SK-N-SH (cell line): ENCODE results near the gene MRPL58. TPM values are rescaled to one million over a fixed set of nuclear protein-coding genes. Genes with fewer than 3 reads are reported as not detected.

Experiments
- CTCF ChIA-PET: fragments of 300-600, 350-600 bp; formaldehyde crosslinking; extraction: SDS; loops from one replicate; lab custom pipeline; 2021; lab: Yijun Ruan, JAX
- POLR2A ChIA-PET: fragments of 350-600 bp; sonication (Branson Sonifier 250); formaldehyde crosslinking; extraction: SDS; loops from one replicate; lab custom pipeline; 2020; ENCODE audit warnings: antibody characterized with exemption, inconsistent platforms; lab: Yijun Ruan, JAX
- DNase-seq: peaks from one replicate; pipeline ENCODE4 v3.0.0; 2012
- H2AFZ ChIP-seq: fragments of 200-600 bp; sonication (generic); 2 replicates; pipeline ENCODE4 v1.8.1; 2016; ENCODE audit warnings: antibody characterized with exemption, mild to moderate bottlenecking, low read depth
- H3F3A ChIP-seq: fragments of 200-600 bp; sonication (generic); replicated peaks from 2 replicates; pipeline ENCODE3; 2016; ENCODE audit warnings: antibody characterized with exemption, mild to moderate bottlenecking; ENCODE audit not compliant: insufficient read depth
- H3K27ac ChIP-seq, 2 experiments: fragments of 200-500 bp in 1 of 2; fragments of 200-600 bp in 1 of 2; sonication (Bioruptor generic) in 1 of 2; sonication (generic), shearing (Covaris generic) in 1 of 2; 2 replicates each; pipeline versions ENCODE4 v1.5.1 to v1.6.1; 2014 to 2016; ENCODE audit warnings: low read depth in 2 of 2, inconsistent platforms in 1 of 2, low read length in 1 of 2, mild to moderate bottlenecking in 1 of 2, mixed read lengths in 1 of 2
- H3K27me3 ChIP-seq: fragments of 200-600 bp; sonication (generic), shearing (Covaris generic); 2 replicates; pipeline ENCODE4 v1.6.1; 2016; ENCODE audit warnings: mixed run types; ENCODE audit not compliant: insufficient read depth
- H3K36me3 ChIP-seq, 2 experiments: fragments of 200-500 bp in 1 of 2; fragments of 200-600 bp in 1 of 2; sonication (Bioruptor generic) in 1 of 2; sonication (generic) in 1 of 2; replicated peaks in 1 of 2; 2 replicates each; pipeline versions ENCODE3 to v1.5.1; 2014 to 2016; ENCODE audit warnings: low read length in 1 of 2, mild to moderate bottlenecking in 1 of 2; ENCODE audit not compliant: insufficient read depth in 2 of 2, control insufficient read depth in 1 of 2
- H3K4me1 ChIP-seq, 2 experiments: fragments of 200-500 bp in 1 of 2; fragments of 200-600 bp in 1 of 2; sonication (Bioruptor generic) in 1 of 2; sonication (generic), shearing (Covaris generic) in 1 of 2; 2 replicates each; pipeline versions ENCODE4 v1.5.1 to v1.6.1; 2014 to 2016; ENCODE audit warnings: low read depth in 1 of 2, low read length in 1 of 2, mixed run types in 1 of 2; ENCODE audit not compliant: insufficient read depth in 2 of 2, control insufficient read depth in 1 of 2
- H3K4me2 ChIP-seq: fragments of 200-600 bp; sonication (generic), shearing (Covaris generic); 2 replicates; pipeline ENCODE4 v1.6.1; 2017; ENCODE audit warnings: mixed run types
- H3K4me3 ChIP-seq, 2 experiments: fragments of 200-500 bp in 1 of 2; fragments of 200-600 bp in 1 of 2; sonication (Bioruptor generic) in 1 of 2; sonication (generic), shearing (Covaris generic) in 1 of 2; 2 replicates each; pipeline versions ENCODE4 v1.5.1 to v1.8.1; 2014 to 2016; ENCODE audit warnings: low read depth in 2 of 2, inconsistent platforms in 1 of 2, low read length in 1 of 2, mild to moderate bottlenecking in 1 of 2, mixed read lengths in 1 of 2, moderate library complexity in 1 of 2
- H3K79me2 ChIP-seq: fragments of 200-600 bp; sonication (generic); 2 replicates; pipeline ENCODE4 v1.8.1; 2017; ENCODE audit warnings: mild to moderate bottlenecking; ENCODE audit not compliant: insufficient read depth
- H3K9ac ChIP-seq: fragments of 200-600 bp; sonication (generic); 2 replicates; pipeline ENCODE4 v1.6.1; 2017; ENCODE audit warnings: mixed run types
- H3K9me2 ChIP-seq: fragments of 200-600 bp; sonication (generic); 2 replicates; pipeline ENCODE4 v1.6.1; 2017; ENCODE audit warnings: mixed run types
- H3K9me3 ChIP-seq: fragments of 200-600 bp; sonication (generic); 2 replicates; pipeline ENCODE4 v1.6.1; 2017; ENCODE audit warnings: mixed run types, mild to moderate bottlenecking, moderate library complexity
- H4K20me1 ChIP-seq: fragments of 200-600 bp; sonication (generic); 2 replicates; pipeline ENCODE4 v1.6.1; 2017; ENCODE audit warnings: mild to moderate bottlenecking, mixed run types; ENCODE audit not compliant: insufficient read depth
- CHD2 ChIP-seq: fragments of 150-350 bp; IDR thresholded peaks from 2 replicates; pipeline ENCODE4 v1.6.1; 2018; ENCODE audit warnings: low read length; ENCODE audit not compliant: partially characterized antibody
- CTCF ChIP-seq: fragments of 200-600 bp; sonication (generic); IDR thresholded peaks from 2 replicates; pipeline ENCODE4 v1.6.1; 2017; ENCODE audit warnings: antibody characterized with exemption, mild to moderate bottlenecking, moderate library complexity
- FOSL2 ChIP-seq: IDR thresholded peaks from 2 replicates; pipeline ENCODE4 v1.4.0; 2012; ENCODE audit warnings: low read depth, mild to moderate bottlenecking, moderate library complexity, borderline replicate concordance
- FOXM1 ChIP-seq: IDR thresholded peaks from 2 replicates; pipeline ENCODE4 v1.4.0; 2012; ENCODE audit warnings: low read depth, mild to moderate bottlenecking
- GABPA ChIP-seq: IDR thresholded peaks from 2 replicates; pipeline ENCODE4 v1.4.0; 2012; ENCODE audit warnings: low read depth, mild to moderate bottlenecking
- GATA2 ChIP-seq: sonication (generic); formaldehyde crosslinking; IDR thresholded peaks from 2 replicates; pipeline ENCODE4 v1.5.0; 2020; ENCODE audit warnings: mild to moderate bottlenecking, missing genetic modification reagents
- JUND ChIP-seq: IDR thresholded peaks from 2 replicates; pipeline ENCODE4 v1.4.0; 2012
- NFIC ChIP-seq: IDR thresholded peaks from 2 replicates; pipeline ENCODE4 v1.4.0; 2012; ENCODE audit warnings: borderline replicate concordance
- NRF1 ChIP-seq: IDR thresholded peaks from 2 replicates; pipeline ENCODE4 v1.6.1; 2012; ENCODE audit warnings: low read depth, mild to moderate bottlenecking, low read length
- POLR2AphosphoS5 ChIP-seq: IDR thresholded peaks from 2 replicates; pipeline ENCODE4 v1.6.1; 2012; ENCODE audit warnings: low read depth, low read length
- REST ChIP-seq: IDR thresholded peaks from 2 replicates; pipeline ENCODE4 v1.6.1; 2012; ENCODE audit warnings: mild to moderate bottlenecking, low read depth, low read length, moderate library complexity
- TAF1 ChIP-seq: IDR thresholded peaks from 2 replicates; pipeline ENCODE4 v1.6.1; 2012; ENCODE audit warnings: low read depth, mild to moderate bottlenecking, low read length, moderate library complexity, borderline replicate concordance
- USF1 ChIP-seq: IDR thresholded peaks from 2 replicates; pipeline ENCODE4 v1.4.0; 2012; ENCODE audit warnings: low read depth, borderline replicate concordance
- YY1 ChIP-seq: IDR thresholded peaks from 2 replicates; pipeline ENCODE4 v1.4.0; 2012; ENCODE audit warnings: low read depth, mild to moderate bottlenecking
- ZBTB33 ChIP-seq: IDR thresholded peaks from 2 replicates; pipeline ENCODE4 v1.4.0; 2012; ENCODE audit warnings: low read depth, borderline replicate concordance
- WGBS: methylation state at CpG from one replicate; pipeline ENCODE4 v1.1.6; 2017; ENCODE audit warnings: low lambda C conversion rate; 5-methylcytosine and 5-hydroxymethylcytosine counted together
- polyA plus RNA-seq, 3 experiments: library from polyadenylated mRNA; depleted of rRNA; stranded (reverse); fragments of >200 nt; gene quantifications; 2 replicates each; pipeline ENCODE4 v1.2.3, GENCODE V29; 2012
- TF ChIP-seq, protein P1 (sequence below): IDR thresholded peaks from 2 replicates; pipeline ENCODE4; 2012
- TF ChIP-seq, protein P2 (sequence below): fragments of 150-350 bp; IDR thresholded peaks from 2 replicates; pipeline ENCODE4 v1.6.1; 2017; ENCODE audit warnings: antibody characterized with exemption, low read length, low read depth, borderline replicate concordance
- TF ChIP-seq, protein P3 (sequence below): fragments of 150-350 bp; IDR thresholded peaks from 2 replicates; pipeline ENCODE4 v1.6.1; 2016; ENCODE audit warnings: mild to moderate bottlenecking, low read depth, low read length
- TF ChIP-seq, protein P4 (sequence below): IDR thresholded peaks from 2 replicates; pipeline ENCODE4 v1.4.0; 2012; ENCODE audit warnings: low read depth

Gene MRPL58
- polyA plus RNA-seq, 1 of the 3 experiments (the other 2 are of a cell fraction): 87.3 TPM

DNA sequence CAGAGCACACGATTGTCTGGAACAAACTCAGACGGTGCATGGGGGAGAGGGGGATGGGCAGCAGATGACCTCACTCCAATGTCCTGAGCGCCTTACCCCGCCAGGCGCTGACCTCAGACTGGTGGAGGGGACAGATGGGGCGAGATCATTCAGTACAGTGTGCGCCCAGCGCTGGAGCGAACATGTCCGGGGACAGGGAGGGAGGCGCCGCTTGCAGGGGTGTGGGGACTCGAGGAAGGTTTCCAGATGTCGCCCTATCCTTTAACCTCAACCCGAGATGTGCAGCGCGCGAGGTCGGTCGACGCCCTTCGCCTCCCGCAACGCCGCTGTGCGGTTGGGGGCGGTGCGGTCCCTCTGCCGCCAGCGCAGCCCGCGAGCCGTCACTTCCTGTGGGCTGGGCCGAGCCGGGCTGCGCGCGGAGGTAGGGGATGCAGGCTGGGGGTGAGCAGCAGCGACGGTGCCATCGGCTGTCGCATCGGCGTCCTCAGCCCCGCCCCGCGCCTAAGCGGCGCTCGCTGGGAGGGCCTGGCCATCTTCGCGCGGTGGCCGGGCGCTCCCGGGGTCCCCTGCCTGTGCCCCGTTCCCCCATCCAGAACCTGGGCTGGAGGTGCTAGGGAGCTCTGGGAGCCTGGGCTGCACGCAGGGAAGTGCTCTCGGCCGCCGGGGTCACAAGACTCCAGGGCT lies 30.3 kb upstream of the MRPL58 start:
- CTCF ChIA-PET: interaction anchor here (1.0 to 2.9 kb wide), 8 partner anchors 8 to 59 kb away, joined by 3 to 15 read pairs (median 4); partner anchors contain the start of genes HID1, MRPL58, OTOP2 and USH1G
- POLR2A ChIA-PET: interaction anchor here (0.6 to 2.5 kb wide), 7 partner anchors 8 to 149 kb away, joined by 3 to 23 read pairs (median 4); partner anchors contain the start of genes HID1 and MRPL58
- TF ChIP-seq, protein P1, sequence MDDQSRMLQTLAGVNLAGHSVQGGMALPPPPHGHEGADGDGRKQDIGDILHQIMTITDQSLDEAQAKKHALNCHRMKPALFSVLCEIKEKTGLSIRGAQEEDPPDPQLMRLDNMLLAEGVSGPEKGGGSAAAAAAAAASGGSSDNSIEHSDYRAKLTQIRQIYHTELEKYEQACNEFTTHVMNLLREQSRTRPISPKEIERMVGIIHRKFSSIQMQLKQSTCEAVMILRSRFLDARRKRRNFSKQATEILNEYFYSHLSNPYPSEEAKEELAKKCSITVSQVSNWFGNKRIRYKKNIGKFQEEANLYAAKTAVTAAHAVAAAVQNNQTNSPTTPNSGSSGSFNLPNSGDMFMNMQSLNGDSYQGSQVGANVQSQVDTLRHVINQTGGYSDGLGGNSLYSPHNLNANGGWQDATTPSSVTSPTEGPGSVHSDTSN: no peak
- TF ChIP-seq NRF1 (peak; percentile 66), NFIC (no peak), FOXM1 (no peak), ZBTB33 (no peak), GATA2 (CRISPR knock-in tag) (0 out of 2 replicates have a peak, but pooled peaks have one; percentile 14), TAF1 (0 out of 2 replicates have a peak, but pooled peaks have one; percentile 24), CTCF (peak; percentile 12; the same call in 1 of the 2 replicates), GABPA (peak; percentile 60), CHD2 (peak; percentile 44), YY1 (no peak), JUND (no peak), FOSL2 (no peak), REST (no peak), USF1 (peak; percentile 22; the same call in 1 of the 2 replicates), POLR2AphosphoS5 (peak; percentile 93)
- TF ChIP-seq, protein P2, sequence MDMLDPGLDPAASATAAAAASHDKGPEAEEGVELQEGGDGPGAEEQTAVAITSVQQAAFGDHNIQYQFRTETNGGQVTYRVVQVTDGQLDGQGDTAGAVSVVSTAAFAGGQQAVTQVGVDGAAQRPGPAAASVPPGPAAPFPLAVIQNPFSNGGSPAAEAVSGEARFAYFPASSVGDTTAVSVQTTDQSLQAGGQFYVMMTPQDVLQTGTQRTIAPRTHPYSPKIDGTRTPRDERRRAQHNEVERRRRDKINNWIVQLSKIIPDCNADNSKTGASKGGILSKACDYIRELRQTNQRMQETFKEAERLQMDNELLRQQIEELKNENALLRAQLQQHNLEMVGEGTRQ: no peak; the same call in 1 of the 2 replicates
- TF ChIP-seq, protein P3, sequence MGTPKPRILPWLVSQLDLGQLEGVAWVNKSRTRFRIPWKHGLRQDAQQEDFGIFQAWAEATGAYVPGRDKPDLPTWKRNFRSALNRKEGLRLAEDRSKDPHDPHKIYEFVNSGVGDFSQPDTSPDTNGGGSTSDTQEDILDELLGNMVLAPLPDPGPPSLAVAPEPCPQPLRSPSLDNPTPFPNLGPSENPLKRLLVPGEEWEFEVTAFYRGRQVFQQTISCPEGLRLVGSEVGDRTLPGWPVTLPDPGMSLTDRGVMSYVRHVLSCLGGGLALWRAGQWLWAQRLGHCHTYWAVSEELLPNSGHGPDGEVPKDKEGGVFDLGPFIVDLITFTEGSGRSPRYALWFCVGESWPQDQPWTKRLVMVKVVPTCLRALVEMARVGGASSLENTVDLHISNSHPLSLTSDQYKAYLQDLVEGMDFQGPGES: no peak
- TF ChIP-seq, protein P4, sequence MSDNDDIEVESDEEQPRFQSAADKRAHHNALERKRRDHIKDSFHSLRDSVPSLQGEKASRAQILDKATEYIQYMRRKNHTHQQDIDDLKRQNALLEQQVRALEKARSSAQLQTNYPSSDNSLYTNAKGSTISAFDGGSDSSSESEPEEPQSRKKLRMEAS: peak; percentile 88; the same call in 1 of the 2 replicates

More for the DNA sequence above, 30.3 kb upstream of the MRPL58 start:
- WGBS: 1% methylated on average over 22 of the region's 61 CpGs
- Histone ChIP-seq H3K9me2 (no peaks in the 10 kb centered on the region), H3K27ac (peak overlapping the region; percentile 59 to 91), H2AFZ (peak overlapping the region; percentile 93), H3K9me3 (no peaks in the 10 kb centered on the region), H3K27me3 (no peaks in the 10 kb centered on the region), H3K79me2 (peaks cover 3% of the 10 kb centered on the region; the same call in 1 of the 2 replicates), H3K36me3 (no peaks in the 10 kb centered on the region), H3K4me3 (peak overlapping the region; percentile 64 to 94), H3K9ac (peak overlapping the region; percentile 60), H3F3A (peaks cover 37% of the 10 kb centered on the region), H3K4me1 (peaks cover 5 to 11% of the 10 kb centered on the region in 2 experiments; a peak in 2 of 4 replicates), H4K20me1 (no peaks in the 10 kb centered on the region), H3K4me2 (peak overlapping the region; percentile 97)
- DNase-seq: peak; percentile 99
